ENCODE measurements around the gene ASPN. TPM values are rescaled to one million over a fixed set of nuclear protein-coding genes. Genes with fewer than 3 reads are reported as not detected.
A peak's percentile ranks its signal among the peaks of the same experiment; 100 is the strongest.

Gene ASPN
- total RNA-seq, 1 experiment from 2014 or later: not detected

- in situ Hi-C loops (cut with HindIII; ENCODE audit: low sequenced_read_pairs): no loop called here
- no peak for DNase-seq (ENCODE audit: low spot score)
Measured at GRCh38 chr9:92507496-92507895, 25.2 kb upstream of the ASPN start.

- DNase-seq (ENCODE audit: low spot score): no peak
- in situ Hi-C loops (cut with HindIII; ENCODE audit: low sequenced_read_pairs): no loop called here
Measured at GRCh38 chr9:92507005-92507404, 24.7 kb upstream of the ASPN start.

GRCh38 chr9:92506184-92506857 lies 24.0 kb upstream of the ASPN start:
- DNase-seq (ENCODE audit: low spot score): no peak
- in situ Hi-C loops (cut with HindIII; ENCODE audit: low sequenced_read_pairs): no loop called here

GRCh38 chr9:92504881-92505280 lies 22.6 kb upstream of the ASPN start:
- in situ Hi-C loops (cut with HindIII; ENCODE audit: low sequenced_read_pairs): no loop called here

GRCh38 chr9:92503156-92503555 lies 20.9 kb upstream of the ASPN start:
- in situ Hi-C loops (cut with HindIII; ENCODE audit: low sequenced_read_pairs): no loop called here
- DNase-seq (ENCODE audit: low spot score): no peak

More at GRCh38 chr9:92504881-92505280, 22.6 kb upstream of the ASPN start:
- DNase-seq (ENCODE audit: low spot score): no peak

- in situ Hi-C loops (cut with HindIII; ENCODE audit: low sequenced_read_pairs): no loop called here
- peak; percentile 10 for DNase-seq (ENCODE audit: low spot score)
Measured at GRCh38 chr9:92501671-92502393, 19.5 kb upstream of the ASPN start.

- no peak for DNase-seq (ENCODE audit: low spot score)
- in situ Hi-C loops (cut with HindIII; ENCODE audit: low sequenced_read_pairs): no loop called here
Measured at GRCh38 chr9:92500725-92501124, 18.4 kb upstream of the ASPN start.

- DNase-seq (ENCODE audit: low spot score): no peak
- in situ Hi-C loops (cut with HindIII; ENCODE audit: low sequenced_read_pairs): no loop called here
Measured at GRCh38 chr9:92499701-92500100, 17.4 kb upstream of the ASPN start.

- DNase-seq (ENCODE audit: low spot score): no peak
- in situ Hi-C loops (cut with HindIII; ENCODE audit: low sequenced_read_pairs): no loop called here
Measured at GRCh38 chr9:92496396-92497176, 14.3 kb upstream of the ASPN start.

- in situ Hi-C loops (cut with HindIII; ENCODE audit: low sequenced_read_pairs): no loop called here
- DNase-seq (ENCODE audit: low spot score): no peak
Measured at GRCh38 chr9:92494856-92495255, 12.6 kb upstream of the ASPN start.

GRCh38 chr9:92493749-92494387 lies 11.6 kb upstream of the ASPN start:
- DNase-seq (ENCODE audit: low spot score): no peak
- in situ Hi-C loops (cut with HindIII; ENCODE audit: low sequenced_read_pairs): no loop called here

- DNase-seq (ENCODE audit: low spot score): no peak
- in situ Hi-C loops (cut with HindIII; ENCODE audit: low sequenced_read_pairs): no loop called here
Measured at GRCh38 chr9:92492781-92493401, 10.6 kb upstream of the ASPN start.

GRCh38 chr9:92488681-92489550 lies 6.6 kb upstream of the ASPN start:
- in situ Hi-C loops (cut with HindIII; ENCODE audit: low sequenced_read_pairs): no loop called here
- no peak for DNase-seq (ENCODE audit: low spot score)

- no peak for DNase-seq (ENCODE audit: low spot score)
- in situ Hi-C loops (cut with HindIII; ENCODE audit: low sequenced_read_pairs): no loop called here
Measured at GRCh38 chr9:92486371-92486770, 4.1 kb upstream of the ASPN start.

GRCh38 chr9:92484563-92484962 lies 2.3 kb upstream of the ASPN start:
- in situ Hi-C loops (cut with HindIII; ENCODE audit: low sequenced_read_pairs): no loop called here
- DNase-seq (ENCODE audit: low spot score): no peak

GRCh38 chr9:92483627-92484545 lies 1.6 kb upstream of the ASPN start:
- no peak for DNase-seq (ENCODE audit: low spot score)
- in situ Hi-C loops (cut with HindIII; ENCODE audit: low sequenced_read_pairs): no loop called here

- no peak for DNase-seq (ENCODE audit: low spot score)
- in situ Hi-C loops (cut with HindIII; ENCODE audit: low sequenced_read_pairs): no loop called here
Measured at GRCh38 chr9:92482805-92483204, 499 bp upstream of the ASPN start.

Data from G401 (cell line).